Measurements from ENCODE around the gene DDX20.

DNA sequence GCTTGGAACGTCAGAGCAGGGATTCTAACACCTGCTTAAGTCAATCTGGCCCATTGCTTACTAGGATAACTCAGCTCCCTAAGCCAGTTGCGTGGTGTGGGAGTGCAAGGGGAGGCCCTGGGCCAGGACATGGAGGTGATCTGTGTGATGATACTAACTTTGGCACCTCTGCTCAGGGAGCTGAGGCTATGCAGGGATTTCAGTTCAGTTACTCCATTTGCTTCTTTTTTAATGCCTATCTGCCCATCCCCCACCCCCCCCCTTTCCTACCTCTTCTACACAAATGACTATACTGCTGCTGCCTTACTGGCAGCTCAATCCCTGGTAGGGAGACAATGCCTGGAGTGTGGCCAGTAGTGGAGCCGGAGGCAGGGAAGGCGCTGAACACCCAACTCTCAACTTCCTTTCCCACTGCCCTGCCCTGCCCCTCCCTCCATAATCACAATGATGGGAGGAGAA lies 36.0 kb upstream of the DDX20 start:
- TF ChIP-seq, protein P1, sequence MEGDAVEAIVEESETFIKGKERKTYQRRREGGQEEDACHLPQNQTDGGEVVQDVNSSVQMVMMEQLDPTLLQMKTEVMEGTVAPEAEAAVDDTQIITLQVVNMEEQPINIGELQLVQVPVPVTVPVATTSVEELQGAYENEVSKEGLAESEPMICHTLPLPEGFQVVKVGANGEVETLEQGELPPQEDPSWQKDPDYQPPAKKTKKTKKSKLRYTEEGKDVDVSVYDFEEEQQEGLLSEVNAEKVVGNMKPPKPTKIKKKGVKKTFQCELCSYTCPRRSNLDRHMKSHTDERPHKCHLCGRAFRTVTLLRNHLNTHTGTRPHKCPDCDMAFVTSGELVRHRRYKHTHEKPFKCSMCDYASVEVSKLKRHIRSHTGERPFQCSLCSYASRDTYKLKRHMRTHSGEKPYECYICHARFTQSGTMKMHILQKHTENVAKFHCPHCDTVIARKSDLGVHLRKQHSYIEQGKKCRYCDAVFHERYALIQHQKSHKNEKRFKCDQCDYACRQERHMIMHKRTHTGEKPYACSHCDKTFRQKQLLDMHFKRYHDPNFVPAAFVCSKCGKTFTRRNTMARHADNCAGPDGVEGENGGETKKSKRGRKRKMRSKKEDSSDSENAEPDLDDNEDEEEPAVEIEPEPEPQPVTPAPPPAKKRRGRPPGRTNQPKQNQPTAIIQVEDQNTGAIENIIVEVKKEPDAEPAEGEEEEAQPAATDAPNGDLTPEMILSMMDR (conservative IDR thresholded peaks at IDR 0.05) = no peak
- TF ChIP-seq EZH2 (IDR thresholded peaks at IDR 0.05; ENCODE audit: low read depth) = no peak

All from PC-9 (cell line).